NOMO-1 treated with DMSO at 0.1 percent for 48 hours (cell line): ENCODE results near the gene OMD.

ENCODE experiments used
- DNase-seq: peaks from one replicate; lab custom pipeline; 2025; ENCODE audit not compliant: unreplicated experiment; lab: John Stamatoyannopoulos, UW

The OMD gene

DNA sequence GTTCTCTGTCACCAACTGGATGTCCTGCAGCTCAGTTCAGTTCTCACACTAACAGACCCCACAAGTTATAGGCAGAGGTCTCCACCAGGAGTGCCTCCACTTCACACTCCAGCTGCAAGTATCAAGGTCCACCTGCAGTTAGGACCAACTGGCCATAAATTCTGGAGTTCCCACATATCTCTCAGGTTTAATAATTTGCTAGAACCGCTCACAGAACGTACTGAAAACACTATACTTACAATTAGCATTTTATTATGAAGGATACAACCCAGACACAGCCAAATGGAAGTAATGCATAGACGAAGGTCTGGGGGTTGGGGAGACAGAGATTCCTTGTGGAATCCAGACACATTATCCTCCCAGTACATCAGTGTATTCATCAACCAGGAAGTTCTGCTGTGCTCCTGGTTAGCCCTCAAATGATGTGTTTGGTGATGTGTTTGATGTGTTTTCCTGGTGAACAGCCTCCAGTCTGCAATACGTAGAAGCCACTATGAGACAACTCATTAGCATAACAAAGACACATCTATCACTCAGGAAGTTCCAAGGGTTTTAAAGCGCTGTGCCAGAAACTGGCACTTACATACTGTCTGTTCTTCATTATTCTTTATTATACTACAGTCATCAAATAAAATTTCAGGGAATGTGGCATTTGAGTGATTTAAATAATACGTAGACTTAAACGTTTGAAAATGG lies 45.3 kb downstream of the OMD start:
- no peak for DNase-seq

- no peak for DNase-seq
Observed at GRCh38 chr9:92377876-92378275, 46.4 kb downstream of the OMD start.

GRCh38 chr9:92373167-92373566 lies 51.1 kb downstream of the OMD start:
- no peak for DNase-seq

DNA sequence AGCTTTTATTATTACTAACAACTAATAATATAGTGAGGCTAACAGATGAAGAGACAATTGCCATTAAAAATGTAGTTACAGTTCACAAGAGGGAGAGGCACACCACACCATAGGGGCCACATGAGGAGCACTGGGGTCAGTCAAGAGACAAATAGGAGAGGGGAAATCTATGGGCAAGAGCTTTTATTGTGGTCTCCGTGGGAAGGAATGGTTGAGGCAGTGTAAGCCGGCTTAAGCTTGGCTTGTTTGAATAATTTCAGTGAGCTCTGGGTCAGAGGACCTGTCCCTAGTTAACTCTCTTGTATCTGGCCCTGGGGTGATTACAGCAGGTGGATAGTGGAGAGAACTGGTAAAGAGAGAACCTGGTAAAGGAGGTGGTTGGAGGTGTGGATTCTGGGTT lies 55.2 kb downstream of the OMD start:
- no peak for DNase-seq
